K562 (cell line): Measurements from ENCODE around the gene HAUS3. TPM values are rescaled to one million over a fixed set of nuclear protein-coding genes. Genes with fewer than 3 reads are reported as not detected.

Source experiments
- IFI16 ChIP-seq: fragments of 250-450 bp; sonication (Bioruptor Pico); IDR thresholded peaks from 2 replicates; pipeline ENCODE4 v2.1.2; 2022; ENCODE audit warnings: mild to moderate bottlenecking, inconsistent platforms
- L3MBTL2 ChIP-seq: fragments of 450-650 bp; IDR thresholded peaks from 2 replicates; pipeline ENCODE4 v1.6.1; 2016; ENCODE audit warnings: mild to moderate bottlenecking, moderate library complexity
- MNT ChIP-seq, 2 experiments: fragments of 450-650 bp; conservative IDR thresholded peaks; 2 replicates each; pipeline ENCODE4 v1.6.1; 2017; ENCODE audit warnings: mild to moderate bottlenecking in 2 of 2, moderate library complexity in 2 of 2
- ZNF407 ChIP-seq: fragments of 450-650 bp; IDR thresholded peaks from 2 replicates; pipeline ENCODE4 v1.6.1; 2016; ENCODE audit warnings: low read depth
- polyA plus RNA-seq, 8 experiments: library from polyadenylated mRNA; depleted of rRNA in 4 of 8; stranded (reverse) in 5 of 8; unstranded in 3 of 8; fragments of >200 nt; fragmentation: Nextera tagmentation in 2 of 8; fragmentation: Illumina TruSeq in 1 of 8; extraction: Ambion mirVana in 2 of 8; extraction: Trizol in 1 of 8; gene quantifications; 2 replicates each; pipeline versions ENCODE4 v1.2.1 to v1.2.3, GENCODE V29; 2011 to 2014; ENCODE audit warnings: inconsistent platforms in 1 of 8, missing spikeins in 1 of 8
- total RNA-seq, 7 experiments: library from RNA; depleted of rRNA in 6 of 7; stranded (reverse); fragments of >200 nt in 6 of 7; fragmentation: Illumina TruSeq in 2 of 7; extraction: Trizol in 2 of 7; gene quantifications; 2 replicates each; pipeline versions ENCODE4 v1.2.1 to v1.2.3, GENCODE V29; 2011 to 2021; ENCODE audit warnings: low replicate concordance in 1 of 7

The HAUS3 gene
- total and polyA plus RNA-seq, 9 of the 15 experiments (the other 6 are each of a cell fraction or from before 2014, with no cell fraction given) = 8.9 to 25.7 (median 21.5) TPM

GRCh38 chr4:2274320-2275043 is 32.6 kb upstream of the HAUS3 start (continued):
- 0 out of 2 replicates have a peak, but pooled peaks have one; percentile 2 for TF ChIP-seq L3MBTL2
- TF ChIP-seq ZNF407 = no peak
- TF ChIP-seq IFI16 (CRISPR knock-in tag) = no peak
- TF ChIP-seq MNT (conservative IDR thresholded peaks at IDR 0.05) = peak in 1 of 2 experiments; percentile 2; a peak in 1 of 4 replicates
- TF ChIP-seq, all 486 proteins: peak for 5
